GM12878 (cell line): ENCODE results near the gene NKAIN4. TPM values are rescaled to one million over a fixed set of nuclear protein-coding genes. Genes with fewer than 3 reads are reported as not detected.

ENCODE experiments used
- ATAC-seq: fragments of 200-7000 bp; cut with Tn5 transposase; 3 replicates; pipeline ENCODE4 v1.9.1; 2020; ENCODE audit warnings: mild to moderate bottlenecking, moderate library complexity
- BruUV-seq: library from RNA; stranded (reverse); fragments of 400-500 nt; replicated peaks from 2 replicates; lab custom pipeline; 2021; lab: Mats Ljungman, UMichigan
- CTCF ChIA-PET: fragments of 300-600 bp; sonication (Branson Sonifier 250); formaldehyde crosslinking; extraction: SDS; loops from one replicate; lab custom pipeline; 2021; ENCODE audit warnings: inconsistent platforms; lab: Yijun Ruan, JAX
- POLR2A ChIA-PET: fragments of 350-600 bp; formaldehyde crosslinking; extraction: SDS; loops from one replicate; lab custom pipeline; 2021; ENCODE audit warnings: inconsistent platforms; lab: Charles Lee
- RAD21 ChIA-PET: fragments of 300-600 bp; sonication (Branson Sonifier 250); formaldehyde crosslinking; loops from one replicate; lab custom pipeline; 2023; ENCODE audit warnings: antibody characterized with exemption; ENCODE audit not compliant: unreplicated experiment; lab: Charles Lee
- SMC1A ChIA-PET: fragments of 300-600 bp; sonication (Branson Sonifier 250); formaldehyde crosslinking; loops from one replicate; lab custom pipeline; 2023; ENCODE audit not compliant: unreplicated experiment, uncharacterized antibody; lab: Charles Lee
- DNase-seq: peaks from one replicate; pipeline ENCODE4 v3.0.0-alpha.2; 2011; ENCODE audit warnings: low read depth, low spot score
- FAIRE-seq: peaks from 3 replicates; lab custom pipeline; 2011; peaks lifted over from hg19 to GRCh38; lab: Jason Lieb, UNC
- H2AFZ ChIP-seq: 2 replicates; pipeline ENCODE4 v1.6.0; 2011; ENCODE audit warnings: low read depth, low read length, control low read depth; ENCODE audit not compliant: control insufficient read depth
- H3K27ac ChIP-seq: 2 replicates; pipeline ENCODE4 v1.5.1; 2011; ENCODE audit warnings: control low read depth; ENCODE audit not compliant: control insufficient read depth, insufficient read depth
- H3K27me3 ChIP-seq, 2 experiments: replicated peaks in 1 of 2; 2 replicates each; pipeline versions ENCODE4 v1.6.0 to v1.6.1; 2011; ENCODE audit warnings: low read length in 1 of 2; ENCODE audit not compliant: control insufficient read depth in 2 of 2, insufficient read depth in 2 of 2
- H3K36me3 ChIP-seq, 2 experiments: 2 replicates each; pipeline ENCODE4 v1.5.1; 2011; ENCODE audit warnings: low read length in 1 of 2; ENCODE audit not compliant: control insufficient read depth in 2 of 2, insufficient read depth in 2 of 2
- H3K4me1 ChIP-seq: 2 replicates; pipeline ENCODE4 v1.6.1; 2011; ENCODE audit warnings: mild to moderate bottlenecking, low read length, moderate library complexity, mixed read lengths; ENCODE audit not compliant: control insufficient read depth, insufficient read depth
- H3K4me2 ChIP-seq: 2 replicates; pipeline ENCODE4 v1.6.0; 2011; ENCODE audit warnings: control low read depth; ENCODE audit not compliant: control insufficient read depth, insufficient read depth
- H3K4me3 ChIP-seq: fragments of 200-600 bp; sonication (generic); 2 replicates; pipeline ENCODE4 v1.5.1; 2016
- H3K79me2 ChIP-seq: 2 replicates; pipeline ENCODE4 v1.6.0; 2011; ENCODE audit warnings: low read length; ENCODE audit not compliant: control insufficient read depth, insufficient read depth
- H3K9ac ChIP-seq: 2 replicates; pipeline ENCODE4 v1.8.0; 2011; ENCODE audit warnings: low read length, control low read depth, mixed read lengths; ENCODE audit not compliant: control insufficient read depth, insufficient read depth
- H3K9me3 ChIP-seq: replicated peaks from 3 replicates; pipeline ENCODE4 v1.5.1; 2011; ENCODE audit warnings: mild to moderate bottlenecking, low read length; ENCODE audit not compliant: control insufficient read depth, insufficient read depth
- H4K20me1 ChIP-seq: 2 replicates; pipeline ENCODE4 v1.6.0; 2011; ENCODE audit not compliant: control insufficient read depth, insufficient read depth
- BACH1 ChIP-seq: fragments of 450-650 bp; IDR thresholded peaks from 2 replicates; pipeline ENCODE4 v1.6.1; 2017; ENCODE audit warnings: mild to moderate bottlenecking, borderline replicate concordance
- CBFB ChIP-seq: IDR thresholded peaks from 2 replicates; pipeline ENCODE4 v1.6.1; 2016; ENCODE audit warnings: antibody characterized with exemption, low read depth
- IKZF1 ChIP-seq: fragments of 450-650 bp; conservative IDR thresholded peaks from 2 replicates; pipeline ENCODE4 v1.6.1; 2017; ENCODE audit warnings: antibody characterized with exemption, mild to moderate bottlenecking
- MTA2 ChIP-seq: fragments of 450-650 bp; IDR thresholded peaks from 2 replicates; pipeline ENCODE4 v1.6.1; 2016; ENCODE audit warnings: low read depth, mild to moderate bottlenecking, moderate library complexity
- POU2F2 ChIP-seq: IDR thresholded peaks from 3 replicates; pipeline ENCODE4 v1.6.1; 2011; ENCODE audit warnings: low read depth, mild to moderate bottlenecking, low read length, borderline replicate concordance
- SREBF1 ChIP-seq: IDR thresholded peaks from 2 replicates; pipeline ENCODE4 v1.6.1; 2012; ENCODE audit warnings: mild to moderate bottlenecking, low read length
- STAT3 ChIP-seq: IDR thresholded peaks from 2 replicates; pipeline ENCODE4 v1.6.1; 2011; ENCODE audit warnings: low read depth, low read length, improper control_type of control experiment
- WGBS: methylation state at CpG from one replicate; pipeline ENCODE4 v1.1.6; 2016; ENCODE audit warnings: low lambda C conversion rate; ENCODE audit not compliant: insufficient replicate concordance, insufficient coverage; ENCODE audit errors: missing lambda C conversion rate; 5-methylcytosine and 5-hydroxymethylcytosine counted together
- in situ Hi-C: fragments of 300-500 bp; cut with MboI; formaldehyde crosslinking; loops from 9 replicates; pipeline ENCODE4 v1.14.3; 2018; ENCODE audit warnings: mixed read lengths
- intact Hi-C: fragments of 100-400 bp; cut with micrococcal nuclease; formaldehyde crosslinking; loops from one replicate; pipeline ENCODE4 v1.14.2; 2022; ENCODE audit not compliant: unreplicated experiment
- polyA plus RNA-seq, 11 experiments: library from polyadenylated mRNA; depleted of rRNA in 4 of 11; unstranded in 6 of 11; stranded (reverse) in 5 of 11; fragments of >200 nt; fragmentation: Nextera tagmentation in 4 of 11; fragmentation: Illumina TruSeq in 1 of 11; extraction: Ambion mirVana in 4 of 11; extraction: Trizol in 1 of 11; gene quantifications; 1 replicate in 1 of 11; 2 replicates in 10 of 11; pipeline versions ENCODE4 v1.2.1 to v1.2.3, GENCODE V29; 2011 to 2016; ENCODE audit warnings: inconsistent platforms in 2 of 11, missing spikeins in 2 of 11, low read depth in 1 of 11
- total RNA-seq, 4 experiments: library from RNA; depleted of rRNA in 3 of 4; stranded (reverse); fragments of >200 nt in 3 of 4; fragmentation: Illumina TruSeq in 1 of 4; extraction: Trizol in 1 of 4; gene quantifications; 2 replicates each; pipeline versions ENCODE4 v1.2.1 to v1.2.3, GENCODE V29; 2013 to 2021
- TF ChIP-seq, protein P1 (sequence below): IDR thresholded peaks from 2 replicates; pipeline ENCODE4 v1.6.1; 2012; ENCODE audit warnings: mild to moderate bottlenecking, low read depth, low read length
- TF ChIP-seq, protein P2 (sequence below): IDR thresholded peaks from 2 replicates; pipeline ENCODE4 v1.6.1; 2011; ENCODE audit warnings: borderline replicate concordance, low read depth, mild to moderate bottlenecking, moderate library complexity, mixed read lengths, low read length; ENCODE audit not compliant: insufficient read depth; ENCODE audit errors: extremely low read length
- TF ChIP-seq, protein P3 (sequence below): fragments of 450-650 bp; IDR thresholded peaks from 2 replicates; pipeline ENCODE4 v1.6.1; 2017; ENCODE audit warnings: borderline replicate concordance

NKAIN4 gene
- total and polyA plus RNA-seq, 10 of the 15 experiments (the other 5 are each of a cell fraction or from before 2014, with no cell fraction given): 0.11 TPM; not detected in 9

DNA sequence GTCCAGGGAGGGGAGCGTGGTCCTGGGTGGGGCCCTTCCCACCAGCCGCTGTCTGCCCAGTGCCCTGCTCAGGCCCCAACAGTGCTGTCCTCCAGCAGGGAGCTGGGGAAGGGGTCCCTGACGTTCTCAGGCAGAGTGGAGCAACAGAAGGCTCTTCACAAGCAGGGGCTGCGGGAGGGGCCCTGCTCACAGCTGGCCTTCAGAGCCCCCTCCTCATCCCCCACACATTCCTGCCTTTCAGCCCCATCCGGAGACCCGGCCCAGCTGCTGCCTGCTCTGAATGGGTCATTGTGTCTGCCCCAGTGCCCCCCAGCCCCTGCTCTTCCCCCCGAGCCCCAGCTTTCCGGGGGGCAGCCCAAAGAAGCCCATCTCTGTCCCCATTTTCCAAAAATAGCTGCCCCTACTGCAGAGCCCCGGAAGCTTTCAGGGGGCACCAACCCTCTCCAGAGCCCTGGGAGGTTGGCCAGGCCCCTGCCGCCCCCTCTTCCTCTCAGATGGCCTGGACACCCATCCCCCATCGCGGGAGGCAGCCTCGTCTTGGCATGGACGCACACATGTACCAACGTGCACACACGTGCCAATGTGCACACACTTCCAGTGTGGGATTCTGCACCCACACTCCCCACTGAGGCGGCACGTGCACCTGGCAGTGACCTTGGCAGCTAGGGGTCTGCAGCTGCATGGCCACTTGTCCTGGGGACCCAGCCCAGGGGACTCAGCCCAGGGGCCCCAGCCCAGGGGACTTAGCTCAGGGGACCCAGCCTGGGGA is 42.5 kb upstream of the NKAIN4 start:
- CTCF ChIA-PET: interaction anchor here (0.8 to 2.7 kb wide), 2 partner anchors 73 to 116 kb away, joined by 3 to 8 read pairs; no protein-coding TSS in a partner anchor
- in situ Hi-C loops: no loop called here
- no peak for FAIRE-seq

DNA sequence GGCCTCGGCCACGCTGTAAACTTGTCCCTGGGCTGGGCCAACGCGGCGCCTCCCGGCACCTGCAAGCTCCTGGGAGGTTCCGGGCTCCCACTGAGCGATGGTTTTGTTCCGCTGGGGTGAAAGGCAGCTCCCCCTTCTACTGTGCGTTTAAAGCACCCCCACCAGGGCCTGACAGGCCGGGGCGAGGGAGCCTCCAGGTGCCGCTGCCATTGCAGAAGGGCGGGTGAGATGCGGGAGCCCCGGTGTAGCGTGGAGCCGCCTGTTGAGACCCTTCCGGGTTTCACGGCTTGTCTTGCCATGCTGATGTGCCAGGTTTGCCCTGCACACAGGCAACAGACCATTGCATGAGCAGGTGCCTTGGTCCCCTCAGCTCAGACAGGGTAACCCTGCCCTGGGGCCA is 41.6 kb upstream of the NKAIN4 start:
- Histone ChIP-seq H3K27ac (no peak overlapping the region), H3K27me3 (no peaks in the 10 kb centered on the region; a peak in 1 of 4 replicates), H3K4me3 (no peak overlapping the region), H3K9me3 (no peaks in the 10 kb centered on the region), H3K9ac (no peak overlapping the region), H3K36me3 (no peaks in the 10 kb centered on the region), H3K79me2 (no peaks in the 10 kb centered on the region), H4K20me1 (no peaks in the 10 kb centered on the region), H2AFZ (no peak overlapping the region), H3K4me2 (no peak overlapping the region), H3K4me1 (no peaks in the 10 kb centered on the region)
- ChIA-PET RAD21 (no interaction called here), SMC1A (no interaction called here), CTCF (interaction anchor here (2.7 kb wide), 1 partner anchor 72 kb away, joined by 8 read pairs; no protein-coding TSS in a partner anchor), POLR2A (no interaction called here)
- intact Hi-C loops (no loop called here), in situ Hi-C loops (no loop called here)
- no peak for DNase-seq
- BruUV-seq: no TSS peak
- FAIRE-seq: no peak
- 24% methylated on average over 20 of the region's 20 CpGs for WGBS
- no peak for ATAC-seq
- no peak for TF ChIP-seq CBFB
- TF ChIP-seq, protein P1, sequence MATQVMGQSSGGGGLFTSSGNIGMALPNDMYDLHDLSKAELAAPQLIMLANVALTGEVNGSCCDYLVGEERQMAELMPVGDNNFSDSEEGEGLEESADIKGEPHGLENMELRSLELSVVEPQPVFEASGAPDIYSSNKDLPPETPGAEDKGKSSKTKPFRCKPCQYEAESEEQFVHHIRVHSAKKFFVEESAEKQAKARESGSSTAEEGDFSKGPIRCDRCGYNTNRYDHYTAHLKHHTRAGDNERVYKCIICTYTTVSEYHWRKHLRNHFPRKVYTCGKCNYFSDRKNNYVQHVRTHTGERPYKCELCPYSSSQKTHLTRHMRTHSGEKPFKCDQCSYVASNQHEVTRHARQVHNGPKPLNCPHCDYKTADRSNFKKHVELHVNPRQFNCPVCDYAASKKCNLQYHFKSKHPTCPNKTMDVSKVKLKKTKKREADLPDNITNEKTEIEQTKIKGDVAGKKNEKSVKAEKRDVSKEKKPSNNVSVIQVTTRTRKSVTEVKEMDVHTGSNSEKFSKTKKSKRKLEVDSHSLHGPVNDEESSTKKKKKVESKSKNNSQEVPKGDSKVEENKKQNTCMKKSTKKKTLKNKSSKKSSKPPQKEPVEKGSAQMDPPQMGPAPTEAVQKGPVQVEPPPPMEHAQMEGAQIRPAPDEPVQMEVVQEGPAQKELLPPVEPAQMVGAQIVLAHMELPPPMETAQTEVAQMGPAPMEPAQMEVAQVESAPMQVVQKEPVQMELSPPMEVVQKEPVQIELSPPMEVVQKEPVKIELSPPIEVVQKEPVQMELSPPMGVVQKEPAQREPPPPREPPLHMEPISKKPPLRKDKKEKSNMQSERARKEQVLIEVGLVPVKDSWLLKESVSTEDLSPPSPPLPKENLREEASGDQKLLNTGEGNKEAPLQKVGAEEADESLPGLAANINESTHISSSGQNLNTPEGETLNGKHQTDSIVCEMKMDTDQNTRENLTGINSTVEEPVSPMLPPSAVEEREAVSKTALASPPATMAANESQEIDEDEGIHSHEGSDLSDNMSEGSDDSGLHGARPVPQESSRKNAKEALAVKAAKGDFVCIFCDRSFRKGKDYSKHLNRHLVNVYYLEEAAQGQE: no peak
- TF ChIP-seq STAT3: no peak
- TF ChIP-seq, protein P2, sequence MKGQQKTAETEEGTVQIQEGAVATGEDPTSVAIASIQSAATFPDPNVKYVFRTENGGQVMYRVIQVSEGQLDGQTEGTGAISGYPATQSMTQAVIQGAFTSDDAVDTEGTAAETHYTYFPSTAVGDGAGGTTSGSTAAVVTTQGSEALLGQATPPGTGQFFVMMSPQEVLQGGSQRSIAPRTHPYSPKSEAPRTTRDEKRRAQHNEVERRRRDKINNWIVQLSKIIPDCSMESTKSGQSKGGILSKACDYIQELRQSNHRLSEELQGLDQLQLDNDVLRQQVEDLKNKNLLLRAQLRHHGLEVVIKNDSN: no peak
- TF ChIP-seq, protein P3, sequence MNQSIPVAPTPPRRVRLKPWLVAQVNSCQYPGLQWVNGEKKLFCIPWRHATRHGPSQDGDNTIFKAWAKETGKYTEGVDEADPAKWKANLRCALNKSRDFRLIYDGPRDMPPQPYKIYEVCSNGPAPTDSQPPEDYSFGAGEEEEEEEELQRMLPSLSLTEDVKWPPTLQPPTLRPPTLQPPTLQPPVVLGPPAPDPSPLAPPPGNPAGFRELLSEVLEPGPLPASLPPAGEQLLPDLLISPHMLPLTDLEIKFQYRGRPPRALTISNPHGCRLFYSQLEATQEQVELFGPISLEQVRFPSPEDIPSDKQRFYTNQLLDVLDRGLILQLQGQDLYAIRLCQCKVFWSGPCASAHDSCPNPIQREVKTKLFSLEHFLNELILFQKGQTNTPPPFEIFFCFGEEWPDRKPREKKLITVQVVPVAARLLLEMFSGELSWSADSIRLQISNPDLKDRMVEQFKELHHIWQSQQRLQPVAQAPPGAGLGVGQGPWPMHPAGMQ: no peak
- TF ChIP-seq BACH1: no peak
- TF ChIP-seq IKZF1: no peak
- TF ChIP-seq POU2F2: no peak

More for the DNA sequence above, 42.5 kb upstream of the NKAIN4 start:
- no peak overlapping the region for H3K9ac ChIP-seq
- H3K4me3 ChIP-seq: no peak overlapping the region
- H2AFZ ChIP-seq: no peak overlapping the region
- H4K20me1 ChIP-seq: no peaks in the 10 kb centered on the region
- DNase-seq (no peak), ATAC-seq (no peak)
- no peaks in the 10 kb centered on the region for H3K9me3 ChIP-seq
- no TSS peak for BruUV-seq
- no peaks in the 10 kb centered on the region for H3K79me2 ChIP-seq
- H3K36me3 ChIP-seq: no peaks in the 10 kb centered on the region
- no peak overlapping the region for H3K27ac ChIP-seq
- intact Hi-C loops: no loop called here
- H3K27me3 ChIP-seq: no peaks in the 10 kb centered on the region; a peak in 1 of 4 replicates
- H3K4me1 ChIP-seq: no peaks in the 10 kb centered on the region
- WGBS: 32% methylated on average over 17 of the region's 18 CpGs
- no peak overlapping the region for H3K4me2 ChIP-seq
- ChIA-PET RAD21 (no interaction called here), POLR2A (no interaction called here), SMC1A (no interaction called here)
- no peak for TF ChIP-seq SREBF1
- TF ChIP-seq MTA2: no peak
